Cardiac fibroblast (primary cell): ENCODE results near the gene TMEM72.

Source experiments
- DNase-seq, 2 donors: peaks; one replicate each; pipeline versions ENCODE4 v3.0.0 to v3.0.0-alpha.2; 2010; ENCODE audit warnings: low read depth in 2 of 2
- H3K4me3 ChIP-seq, 2 donors: replicated peaks in 1 of 2; 1 replicate in 1 of 2; 2 replicates in 1 of 2; pipeline ENCODE4 v1.5.1; 2011; ENCODE audit warnings: low read depth in 2 of 2, low read length in 2 of 2, mild to moderate bottlenecking in 2 of 2, moderate library complexity in 1 of 2
- CTCF ChIP-seq: IDR thresholded peaks from one replicate; pipeline ENCODE4 v1.5.1; 2011; ENCODE audit warnings: low read depth, mild to moderate bottlenecking, low read length, inconsistent platforms

TMEM72 gene

GRCh38 chr10:44971434-44971833, 60.3 kb downstream of the TMEM72 start:
- H3K4me3 ChIP-seq = no peak overlapping the region
- no peak for DNase-seq
- no peak for TF ChIP-seq CTCF

GRCh38 chr10:44971935-44972757, 61.0 kb downstream of the TMEM72 start:
- no peak overlapping the region for H3K4me3 ChIP-seq
- DNase-seq = no peak
- no peak for TF ChIP-seq CTCF

GRCh38 chr10:44972874-44973306, 61.8 kb downstream of the TMEM72 start:
- no peak for TF ChIP-seq CTCF
- DNase-seq = peak in 1 of 2 donors; percentile 31
- H3K4me3 ChIP-seq = no peak overlapping the region

GRCh38 chr10:44973323-44974081, 62.4 kb downstream of the TMEM72 start:
- TF ChIP-seq CTCF = no peak
- peak in 1 of 2 donors; percentile 46 for DNase-seq
- no peak overlapping the region for H3K4me3 ChIP-seq

GRCh38 chr10:44974082-44974627, 63.0 kb downstream of the TMEM72 start:
- peak overlapping the region; percentile 15 to 39 for H3K4me3 ChIP-seq
- DNase-seq = peak in 1 of 2 donors; percentile 31
- no peak for TF ChIP-seq CTCF

- DNase-seq = peak; percentile 65 to 83
- peak; percentile 61 for TF ChIP-seq CTCF
- H3K4me3 ChIP-seq = peak overlapping the region; percentile 28 to 42
Measured at GRCh38 chr10:44974628-44975430, 63.7 kb downstream of the TMEM72 start.
